ENCODE data around the gene HES4. TPM values are rescaled to one million over a fixed set of nuclear protein-coding genes. Genes with fewer than 3 reads are reported as not detected.

Gene HES4
- total and polyA plus RNA-seq, 2 of the 13 experiments (the other 11 are each of a cell fraction or from before 2014, with no cell fraction given), result 8.8 to 10.6 TPM

GRCh38 chr1:992362-992761 lies 7.5 kb downstream of the HES4 start:
- DNase-seq (ENCODE audit: low spot score) (no peak), FAIRE-seq (no peak), ATAC-seq (no peak)
- Histone ChIP-seq H4K20me1 (ENCODE audit: insufficient read depth, low read length) (peaks cover 4% of the 10 kb centered on the region; the same call in 1 of the 2 replicates), H3K9me3 (ENCODE audit: low read length) (peaks cover 6% of the 10 kb centered on the region), H3K27ac (ENCODE audit: extremely low read length, insufficient read depth, low read length) (no peak overlapping the region), H3K4me1 (ENCODE audit: insufficient read depth, low read length) (peaks cover 26% of the 10 kb centered on the region), H2AFZ (ENCODE audit: low read length) (no peak overlapping the region), H3K4me3 (replicated peaks in 1 of 3; ENCODE audit: insufficient read depth in 1 of 3, low read depth in 2 of 3, low read length in 3 of 3) (no peak overlapping the region), H3K4me2 (ENCODE audit: low read depth, low read length) (no peak overlapping the region), H3K79me2 (ENCODE audit: insufficient read depth, low read length) (no peaks in the 10 kb centered on the region), H3K27me3 (ENCODE audit: control insufficient read depth in 1 of 2, insufficient read depth in 2 of 2, low read length in 2 of 2) (peaks cover 0 to 9% of the 10 kb centered on the region in 2 experiments; a peak in 2 of 5 replicates), H3K36me3 (replicated peaks in 1 of 2; ENCODE audit: control insufficient read depth in 1 of 2, insufficient read depth in 2 of 2, low read length in 2 of 2) (no peaks in the 10 kb centered on the region), H3K9ac (ENCODE audit: insufficient read depth, low read depth, low read length) (no peak overlapping the region)
- in situ Hi-C loops (cut with HindIII; ENCODE audit: extremely low pct_ligation_motif_present, low pct_unique_long_range_greater_than_20kb), result no loop called here
- intact Hi-C loops (cut with micrococcal nuclease; ENCODE audit: unreplicated experiment), result no loop called here
- CTCF ChIA-PET (ENCODE audit: low intra/inter-chr PET ratio, low total read pairs), result no interaction called here
- no peak for TF ChIP-seq ZNF337 (CRISPR knock-in tag; IDR thresholded peaks at IDR 0.05; ENCODE audit: borderline replicate concordance, low read depth)
- no peak for TF ChIP-seq SIN3A (IDR thresholded peaks at IDR 0.05; ENCODE audit: borderline replicate concordance, low read depth, low read length)
- no peak for TF ChIP-seq RXRA (CRISPR knock-in tag; IDR thresholded peaks at IDR 0.05)
- TF ChIP-seq ZNF207 (IDR thresholded peaks at IDR 0.05; ENCODE audit: borderline replicate concordance), result no peak
- TF ChIP-seq ZNF431 (CRISPR knock-in tag; IDR thresholded peaks at IDR 0.05; ENCODE audit: borderline replicate concordance, low read depth), result no peak
- TF ChIP-seq ZNF780A (CRISPR knock-in tag; IDR thresholded peaks at IDR 0.05), result no peak
- no peak for TF ChIP-seq JUNB (CRISPR knock-in tag; IDR thresholded peaks at IDR 0.05; ENCODE audit: borderline replicate concordance)
- TF ChIP-seq NCOR1 (IDR thresholded peaks at IDR 0.05; ENCODE audit: borderline replicate concordance, low read length), result no peak
- TF ChIP-seq ZXDC (CRISPR knock-in tag; IDR thresholded peaks at IDR 0.05), result no peak
- TF ChIP-seq ZBTB21 (CRISPR knock-in tag; IDR thresholded peaks at IDR 0.05), result no peak
- no peak for TF ChIP-seq ZBTB46 (CRISPR knock-in tag; IDR thresholded peaks at IDR 0.05; ENCODE audit: borderline replicate concordance)
- no peak for TF ChIP-seq ZSCAN31 (CRISPR knock-in tag; IDR thresholded peaks at IDR 0.05; ENCODE audit: low read depth)
- TF ChIP-seq, protein P1, sequence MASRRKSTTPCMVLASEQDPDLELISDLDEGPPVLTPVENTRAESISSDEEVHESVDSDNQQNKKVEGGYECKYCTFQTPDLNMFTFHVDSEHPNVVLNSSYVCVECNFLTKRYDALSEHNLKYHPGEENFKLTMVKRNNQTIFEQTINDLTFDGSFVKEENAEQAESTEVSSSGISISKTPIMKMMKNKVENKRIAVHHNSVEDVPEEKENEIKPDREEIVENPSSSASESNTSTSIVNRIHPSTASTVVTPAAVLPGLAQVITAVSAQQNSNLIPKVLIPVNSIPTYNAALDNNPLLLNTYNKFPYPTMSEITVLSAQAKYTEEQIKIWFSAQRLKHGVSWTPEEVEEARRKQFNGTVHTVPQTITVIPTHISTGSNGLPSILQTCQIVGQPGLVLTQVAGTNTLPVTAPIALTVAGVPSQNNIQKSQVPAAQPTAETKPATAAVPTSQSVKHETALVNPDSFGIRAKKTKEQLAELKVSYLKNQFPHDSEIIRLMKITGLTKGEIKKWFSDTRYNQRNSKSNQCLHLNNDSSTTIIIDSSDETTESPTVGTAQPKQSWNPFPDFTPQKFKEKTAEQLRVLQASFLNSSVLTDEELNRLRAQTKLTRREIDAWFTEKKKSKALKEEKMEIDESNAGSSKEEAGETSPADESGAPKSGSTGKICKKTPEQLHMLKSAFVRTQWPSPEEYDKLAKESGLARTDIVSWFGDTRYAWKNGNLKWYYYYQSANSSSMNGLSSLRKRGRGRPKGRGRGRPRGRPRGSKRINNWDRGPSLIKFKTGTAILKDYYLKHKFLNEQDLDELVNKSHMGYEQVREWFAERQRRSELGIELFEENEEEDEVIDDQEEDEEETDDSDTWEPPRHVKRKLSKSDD (CRISPR knock-in tag; IDR thresholded peaks at IDR 0.05; ENCODE audit: low read depth), result no peak
- no peak for TF ChIP-seq TRIM24 (CRISPR knock-in tag; IDR thresholded peaks at IDR 0.05)
- 77% methylated on average over 7 of the region's 7 CpGs for WGBS (ENCODE audit: low lambda C conversion rate)
- BruUV-seq (replicated peaks), result no TSS peak
- POLR2A ChIA-PET, result no interaction called here

Data from HepG2 (cell line).